ENCODE results near the gene SPTLC3.

Gene SPTLC3

GRCh38 chr20:13111249-13111911 is 102.6 kb downstream of the SPTLC3 start:
- Histone ChIP-seq H3K27me3 (ENCODE audit: insufficient read depth, poor library complexity, severe bottlenecking) (no peaks in the 10 kb centered on the region), H3K27ac (replicated peaks) (no peak overlapping the region), H3K4me3 (replicated peaks; ENCODE audit: insufficient read depth, low read length) (no peak overlapping the region)
- TF ChIP-seq SPI1 (IDR thresholded peaks at IDR 0.05; ENCODE audit: borderline replicate concordance, low read depth) (no peak), GABPA (IDR thresholded peaks at IDR 0.05; ENCODE audit: low read depth) (no peak), REST (IDR thresholded peaks at IDR 0.05; ENCODE audit: insufficient replicate concordance, low read depth) (no peak), CTCF (IDR thresholded peaks at IDR 0.05; ENCODE audit: insufficient read depth, low read length) (no peak), POLR2AphosphoS5 (IDR thresholded peaks at IDR 0.05; ENCODE audit: low read depth) (no peak)
- DNase-seq (ENCODE audit: low read depth in 1 of 2, low spot score in 1 of 2): no peak

- DNase-seq (ENCODE audit: low read depth in 1 of 2, low spot score in 1 of 2): no peak
- Histone ChIP-seq H3K4me3 (replicated peaks; ENCODE audit: insufficient read depth, low read length) (no peak overlapping the region), H3K27ac (replicated peaks) (no peak overlapping the region), H3K27me3 (ENCODE audit: insufficient read depth, poor library complexity, severe bottlenecking) (peaks cover 2% of the 10 kb centered on the region)
- no peak for TF ChIP-seq REST (IDR thresholded peaks at IDR 0.05; ENCODE audit: insufficient replicate concordance, low read depth)
- TF ChIP-seq POLR2AphosphoS5 (IDR thresholded peaks at IDR 0.05; ENCODE audit: low read depth): no peak
- TF ChIP-seq GABPA (IDR thresholded peaks at IDR 0.05; ENCODE audit: low read depth): no peak
- TF ChIP-seq CTCF (IDR thresholded peaks at IDR 0.05; ENCODE audit: insufficient read depth, low read length): no peak
- TF ChIP-seq SPI1 (IDR thresholded peaks at IDR 0.05; ENCODE audit: borderline replicate concordance, low read depth): no peak
Measured at GRCh38 chr20:13113731-13114130, 105.0 kb downstream of the SPTLC3 start.

- Histone ChIP-seq H3K27me3 (ENCODE audit: insufficient read depth, poor library complexity, severe bottlenecking) (peaks cover 2% of the 10 kb centered on the region), H3K27ac (replicated peaks) (no peak overlapping the region), H3K4me3 (replicated peaks; ENCODE audit: insufficient read depth, low read length) (no peak overlapping the region)
- no peak for TF ChIP-seq POLR2AphosphoS5 (IDR thresholded peaks at IDR 0.05; ENCODE audit: low read depth)
- TF ChIP-seq SPI1 (IDR thresholded peaks at IDR 0.05; ENCODE audit: borderline replicate concordance, low read depth): no peak
- no peak for TF ChIP-seq REST (IDR thresholded peaks at IDR 0.05; ENCODE audit: insufficient replicate concordance, low read depth)
- DNase-seq (ENCODE audit: low read depth in 1 of 2, low spot score in 1 of 2): no peak
Measured at GRCh38 chr20:13117200-13117599, 108.4 kb downstream of the SPTLC3 start.

All from HL-60 (cell line).